ENCODE results near the gene NUDT21. TPM values are rescaled to one million over a fixed set of nuclear protein-coding genes. Genes with fewer than 3 reads are reported as not detected.

The NUDT21 gene
- total and polyA plus RNA-seq, 2 of the 8 experiments (the other 6 are each of a cell fraction or from before 2014, with no cell fraction given), result 78.1 to 277 TPM

GRCh38 chr16:56399047-56399446, 52.1 kb downstream of the NUDT21 start:
- Histone ChIP-seq H4K8ac (ENCODE audit: extremely low read depth, insufficient read depth, low read length) (no peak overlapping the region), H3K23ac (ENCODE audit: insufficient read length) (no peak overlapping the region), H3K9me3 (ENCODE audit: insufficient read depth in 2 of 2, low read depth in 1 of 2, low read length in 1 of 2) (no peaks in the 10 kb centered on the region), H3K23me2 (ENCODE audit: low read depth, low read length) (no peaks in the 10 kb centered on the region), H2BK20ac (ENCODE audit: low read length) (no peak overlapping the region), H3K18ac (ENCODE audit: extremely low read depth, low read length) (no peak overlapping the region), H2BK120ac (replicated peaks; ENCODE audit: low read depth, low read length) (no peak overlapping the region), H3K9ac (replicated peaks in 1 of 4; ENCODE audit: extremely low read depth in 1 of 4, low read depth in 3 of 4, low read length in 3 of 4) (no peak overlapping the region), H3K4me2 (ENCODE audit: insufficient read depth in 1 of 2, low read depth in 2 of 2, low read length in 2 of 2) (no peak overlapping the region), H4K5ac (ENCODE audit: insufficient read length, low read depth, low read length) (no peak overlapping the region), H2BK12ac (ENCODE audit: low read depth, low read length) (no peak overlapping the region), H3K27ac (ENCODE audit: low read depth, low read length) (no peak overlapping the region), H3K79me2 (ENCODE audit: control insufficient read depth in 1 of 2, insufficient read depth in 2 of 2, low read length in 2 of 2) (no peaks in the 10 kb centered on the region), H3K79me1 (ENCODE audit: low read depth, low read length) (no peaks in the 10 kb centered on the region), H2BK15ac (ENCODE audit: low read length) (no peak overlapping the region), H3K4me3 (ENCODE audit: extremely low read depth in 1 of 4, insufficient read depth in 2 of 4, low read depth in 3 of 4, low read length in 4 of 4) (no peak overlapping the region), H3K36me3 (ENCODE audit: control insufficient read depth in 2 of 4, insufficient read depth in 4 of 4, low read length in 3 of 4) (peaks cover 0 to 9% (median 8%) of the 10 kb centered on the region in 4 experiments; a peak in 3 of 8 replicates), H3K14ac (ENCODE audit: insufficient read length) (no peak overlapping the region), H3K4ac (replicated peaks; ENCODE audit: insufficient read length, low read depth, low read length) (no peak overlapping the region), H4K20me1 (replicated peaks in 1 of 2; ENCODE audit: control insufficient read depth in 1 of 2, insufficient read depth in 2 of 2, low read length in 2 of 2) (peaks cover 0 to 2% of the 10 kb centered on the region in 2 experiments), H2AK5ac (ENCODE audit: low read depth, low read length) (no peak overlapping the region), H2AFZ (ENCODE audit: low read length) (no peak overlapping the region), H4K91ac (replicated peaks; ENCODE audit: insufficient read length, low read length) (no peak overlapping the region), H2BK5ac (ENCODE audit: low read depth, low read length) (no peak overlapping the region), H3K4me1 (replicated peaks in 1 of 4; ENCODE audit: control insufficient read depth in 3 of 4, insufficient read depth in 4 of 4, low read length in 3 of 4) (no peaks in the 10 kb centered on the region), H3K27me3 (replicated peaks in 1 of 4; ENCODE audit: control insufficient read depth in 3 of 4, extremely low read depth in 1 of 4, insufficient read depth in 3 of 4, low read length in 3 of 4) (no peaks in the 10 kb centered on the region), H3K56ac (replicated peaks; ENCODE audit: insufficient read length, low read depth, low read length) (no peak overlapping the region)
- WGBS, 2 experiments (ENCODE audit: extremely low coverage in 1 of 2, insufficient coverage in 1 of 2, insufficient read length in 1 of 2, insufficient replicate concordance in 2 of 2, low coverage in 1 of 2, low lambda C conversion rate in 2 of 2, missing lambda C conversion rate in 1 of 2), result 86% methylated on average over 2 of the region's 2 CpGs; no CpG with 5 or more reads in 1 of the 2 experiments
- ChIA-PET CTCF (ENCODE audit: partially characterized antibody) (interaction anchor here (0.7 to 1.3 kb wide), 4 partner anchors 10 to 52 kb away, joined by 3 to 4 read pairs (median 3); partner anchors contain the start of genes NUDT21 and OGFOD1), POLR2A (ENCODE audit: partially characterized antibody) (no interaction called here)
- no peak for TF ChIP-seq FOSL1 (IDR thresholded peaks at IDR 0.05; ENCODE audit: insufficient read depth, low read depth, low read length)
- TF ChIP-seq POLR2A (IDR thresholded peaks at IDR 0.05; ENCODE audit: control extremely low read depth in 1 of 2, low read depth in 2 of 2, low read length in 2 of 2), result no peak
- no peak for TF ChIP-seq SIN3A (conservative IDR thresholded peaks at IDR 0.05 in 1 of 2, IDR thresholded peaks at IDR 0.05 in 1 of 2; ENCODE audit: low read depth in 1 of 2, low read length in 2 of 2)
- no peak for TF ChIP-seq ZNF274 (IDR thresholded peaks at IDR 0.05; ENCODE audit: borderline replicate concordance, extremely low read depth, low read length)
- TF ChIP-seq POU5F1 (IDR thresholded peaks at IDR 0.05; ENCODE audit: low read depth, low read length), result no peak
- FAIRE-seq (no peak), DNase-seq (ENCODE audit: low read depth in 1 of 2, low spot score in 2 of 2) (no peak)

Measured in H1 (cell line).